Stimulated activated CD4-positive, alpha-beta T cell treated with anti-CD3 and anti-CD28 coated beads, Interleukin-12 subunit alpha, Interleukin-12 subunit beta, amount 100 ng/mL, for 24 hours (primary cell): ENCODE data around the gene AIF1.

Experiments used
- DNase-seq, 2 experiments: peaks; one replicate each; pipeline ENCODE4 v3.0.0-alpha.2; 2020; ENCODE audit warnings: low read depth in 2 of 2

Gene AIF1

GRCh38 chr6:31642798-31643570 lies 27.9 kb downstream of the AIF1 start:
- DNase-seq = no peak

GRCh38 chr6:31643818-31644454 lies 28.9 kb downstream of the AIF1 start:
- DNase-seq = no peak

GRCh38 chr6:31645325-31645724 lies 30.3 kb downstream of the AIF1 start:
- DNase-seq = no peak

- DNase-seq = no peak
These were observed 36.7 kb downstream of the AIF1 start for GRCh38 chr6:31651602-31652191.

- peak in 1 of 2 experiments; percentile 83 for DNase-seq
These were observed 38.1 kb downstream of the AIF1 start for GRCh38 chr6:31652925-31653724.

GRCh38 chr6:31654574-31655348 lies 39.7 kb downstream of the AIF1 start:
- no peak for DNase-seq

GRCh38 chr6:31655349-31656237 lies 40.6 kb downstream of the AIF1 start, which contains the start of gene APOM:
Gene APOM, plus strand, starts transcription at chr6:31655894. Its CDS starts 73 bp downstream, at chr6:31655967.
- DNase-seq = no peak

- DNase-seq = no peak
These were observed 42.5 kb downstream of the AIF1 start for GRCh38 chr6:31657406-31658157.

- no peak for DNase-seq
These were observed 43.2 kb downstream of the AIF1 start for GRCh38 chr6:31658158-31658688.

- DNase-seq = no peak
These were observed 44.1 kb downstream of the AIF1 start for GRCh38 chr6:31658983-31659648.

- DNase-seq = peak in 1 of 2 experiments; percentile 35
These were observed 44.8 kb downstream of the AIF1 start for GRCh38 chr6:31659649-31660380.

GRCh38 chr6:31660381-31661261 lies 45.6 kb downstream of the AIF1 start, which contains the start of gene C6orf47:
Gene C6orf47, minus strand, starts transcription at chr6:31660778. Its CDS starts 831 bp downstream, at chr6:31659947.
- DNase-seq = peak in 1 of 2 experiments; percentile 75

- DNase-seq = no peak
These were observed 46.5 kb downstream of the AIF1 start for GRCh38 chr6:31661262-31662123.

- DNase-seq = no peak
These were observed 47.2 kb downstream of the AIF1 start for GRCh38 chr6:31662124-31662723.
